AML-193 (cell line): ENCODE results near the gene NF1.
"Not testable (repeated sequence)": the region's sequence is repeated elsewhere in the genome, so short reads cannot be mapped to it uniquely, and the experiment has no call there.

Source experiments
- DNase-seq, 2 experiments: peaks; one replicate each; lab custom pipeline; 2025; lab: John Stamatoyannopoulos, UW

Gene NF1

GRCh38 chr17:31252741-31253140, 158.0 kb downstream of the NF1 start:
- no peak for DNase-seq

- no peak for DNase-seq
Measured at GRCh38 chr17:31254654-31255053, 159.9 kb downstream of the NF1 start.

- no peak for DNase-seq
Measured at GRCh38 chr17:31256936-31257335, 162.2 kb downstream of the NF1 start.

GRCh38 chr17:31260151-31260550, 165.4 kb downstream of the NF1 start:
- no peak for DNase-seq

- DNase-seq = no peak
Measured at GRCh38 chr17:31261601-31262000, 166.8 kb downstream of the NF1 start.

- DNase-seq = not testable (repeated sequence)
Measured at GRCh38 chr17:31262923-31263322, 168.1 kb downstream of the NF1 start.

- peak in 1 of 2 experiments; percentile 21 for DNase-seq
Measured at GRCh38 chr17:31266042-31266441, 171.3 kb downstream of the NF1 start.

GRCh38 chr17:31269036-31269577, 174.3 kb downstream of the NF1 start:
- no peak for DNase-seq

- DNase-seq = no peak
Measured at GRCh38 chr17:31269578-31269983, 174.8 kb downstream of the NF1 start.

GRCh38 chr17:31272236-31272635, 177.5 kb downstream of the NF1 start:
- DNase-seq = no peak

- no peak for DNase-seq
Measured at GRCh38 chr17:31272803-31273202, 178.0 kb downstream of the NF1 start.

- no peak for DNase-seq
Measured at GRCh38 chr17:31273516-31273915, 178.7 kb downstream of the NF1 start.

- peak; percentile 35 to 61 for DNase-seq
Measured at GRCh38 chr17:31274252-31274651, 179.5 kb downstream of the NF1 start.

GRCh38 chr17:31275116-31275515, 180.3 kb downstream of the NF1 start:
- DNase-seq = no peak

- DNase-seq = no peak
Measured at GRCh38 chr17:31279401-31279800, 184.6 kb downstream of the NF1 start.

GRCh38 chr17:31281061-31281460, 186.3 kb downstream of the NF1 start:
- no peak for DNase-seq

- no peak for DNase-seq
Measured at GRCh38 chr17:31283841-31284240, 189.1 kb downstream of the NF1 start.

- no peak for DNase-seq
Measured at GRCh38 chr17:31286587-31286986, 191.8 kb downstream of the NF1 start.

- DNase-seq = not testable (repeated sequence)
Measured at GRCh38 chr17:31287932-31288331, 193.2 kb downstream of the NF1 start.

GRCh38 chr17:31289790-31290189, 195.0 kb downstream of the NF1 start:
- no peak for DNase-seq

- DNase-seq = no peak
Measured at GRCh38 chr17:31291820-31292219, 197.0 kb downstream of the NF1 start.

- DNase-seq = no peak
Measured at GRCh38 chr17:31293581-31293980, 198.8 kb downstream of the NF1 start.

GRCh38 chr17:31294231-31294630, 199.5 kb downstream of the NF1 start:
- no peak for DNase-seq

- no peak for DNase-seq
Measured at GRCh38 chr17:31294820-31295488, 200.2 kb downstream of the NF1 start.
